GM19455 (cell line): ENCODE results near the gene STAG3.
A peak's percentile ranks its signal among the peaks of the same experiment; 100 is the strongest.
"Not testable (repeated sequence)": the region's sequence is repeated elsewhere in the genome, so short reads cannot be mapped to it uniquely, and the experiment has no call there.

ENCODE experiments used
- ATAC-seq: cut with Tn5 transposase; IDR thresholded peaks from one replicate; pipeline ENCODE4 v1.9.1; 2021; ENCODE audit not compliant: unreplicated experiment

STAG3 gene

GRCh38 chr7:100177045-100178001, at the start of gene STAG3, which contains the start of gene GPC2:
TSS of gene STAG3 (plus strand) at chr7:100177918. CDS start at chr7:100180557, 2,639 bp downstream.
TSS of gene GPC2 (minus strand) at chr7:100177381. CDS start at chr7:100177199, 182 bp downstream.
- ATAC-seq = peak; percentile 89

- no peak for ATAC-seq
Measured at GRCh38 chr7:100128637-100128963, 49.1 kb upstream of the STAG3 start.

- not testable (repeated sequence) for ATAC-seq
Measured at GRCh38 chr7:100130220-100130607, 47.5 kb upstream of the STAG3 start.

- ATAC-seq = no peak
Measured at GRCh38 chr7:100130608-100131453, 46.9 kb upstream of the STAG3 start.

- no peak for ATAC-seq
Measured at GRCh38 chr7:100132126-100132525, 45.6 kb upstream of the STAG3 start.

GRCh38 chr7:100132697-100133151, 45.0 kb upstream of the STAG3 start:
- ATAC-seq = no peak

GRCh38 chr7:100137851-100138760, 39.6 kb upstream of the STAG3 start:
- no peak for ATAC-seq

- ATAC-seq = no peak
Measured at GRCh38 chr7:100141555-100141949, 36.2 kb upstream of the STAG3 start.

- ATAC-seq = no peak
Measured at GRCh38 chr7:100142461-100142860, 35.3 kb upstream of the STAG3 start.

- ATAC-seq = not testable (repeated sequence)
Measured at GRCh38 chr7:100146350-100146749, 31.4 kb upstream of the STAG3 start.

GRCh38 chr7:100147278-100147677, 30.4 kb upstream of the STAG3 start:
- ATAC-seq = no peak

- no peak for ATAC-seq
Measured at GRCh38 chr7:100148225-100148558, 29.5 kb upstream of the STAG3 start.

- ATAC-seq = peak; percentile 98
Measured at GRCh38 chr7:100148559-100149328, 29.0 kb upstream of the STAG3 start, which contains the start of gene LAMTOR4. TSS of gene LAMTOR4 (plus strand) at chr7:100148918. CDS start at chr7:100148973, 55 bp downstream.

- ATAC-seq = no peak
Measured at GRCh38 chr7:100152404-100152803, 25.3 kb upstream of the STAG3 start.

GRCh38 chr7:100152937-100153666, 24.6 kb upstream of the STAG3 start:
- no peak for ATAC-seq

GRCh38 chr7:100153708-100154535, 23.8 kb upstream of the STAG3 start:
- no peak for ATAC-seq

- ATAC-seq = no peak
Measured at GRCh38 chr7:100154651-100155491, 22.8 kb upstream of the STAG3 start.
